Measurements from ENCODE around the gene TTC3.

Gene TTC3

GRCh38 chr21:37227071-37228002 is 154.3 kb downstream of the TTC3 start:
- DNase-seq, result no peak

GRCh38 chr21:37228003-37228400 is 154.9 kb downstream of the TTC3 start:
- no peak for DNase-seq

GRCh38 chr21:37230632-37231248 is 157.7 kb downstream of the TTC3 start:
- no peak for DNase-seq

GRCh38 chr21:37231249-37231645 is 158.2 kb downstream of the TTC3 start:
- no peak for DNase-seq

- no peak for DNase-seq
Measured at GRCh38 chr21:37231671-37232070, 158.6 kb downstream of the TTC3 start.

GRCh38 chr21:37232274-37233018 is 159.4 kb downstream of the TTC3 start:
- no peak for DNase-seq

GRCh38 chr21:37233551-37234146 is 160.6 kb downstream of the TTC3 start:
- DNase-seq, result no peak

GRCh38 chr21:37237346-37237745 is 164.3 kb downstream of the TTC3 start:
- DNase-seq, result no peak

- no peak for DNase-seq
Measured at GRCh38 chr21:37237764-37238163, 164.7 kb downstream of the TTC3 start.

GRCh38 chr21:37240978-37241377 is 167.9 kb downstream of the TTC3 start:
- no peak for DNase-seq

GRCh38 chr21:37241426-37241825 is 168.4 kb downstream of the TTC3 start:
- no peak for DNase-seq

- no peak for DNase-seq
Measured at GRCh38 chr21:37243961-37244360, 170.9 kb downstream of the TTC3 start.

GRCh38 chr21:37244501-37245095 is 171.5 kb downstream of the TTC3 start:
- DNase-seq, result peak; percentile 49

GRCh38 chr21:37245151-37245550 is 172.1 kb downstream of the TTC3 start:
- DNase-seq, result no peak

GRCh38 chr21:37248298-37248697 is 175.2 kb downstream of the TTC3 start:
- DNase-seq, result no peak

GRCh38 chr21:37249112-37249904 is 176.3 kb downstream of the TTC3 start:
- no peak for DNase-seq

GRCh38 chr21:37251294-37251634 is 178.2 kb downstream of the TTC3 start:
- DNase-seq, result no peak

Data from DMS79 (cell line).